H1 (cell line): ENCODE measurements around the gene KMT2E. TPM values are rescaled to one million over a fixed set of nuclear protein-coding genes. Genes with fewer than 3 reads are reported as not detected.
"Not testable (repeated sequence)": the region's sequence is repeated elsewhere in the genome, so short reads cannot be mapped to it uniquely, and the experiment has no call there.

Experiments used
- CTCF ChIA-PET: fragments of 300-600 bp; sonication (Branson Sonifier 250); formaldehyde crosslinking; loops from one replicate; lab custom pipeline; 2021; ENCODE audit not compliant: partially characterized antibody; lab: Charles Lee
- POLR2A ChIA-PET: fragments of 300-600 bp; sonication (Branson Sonifier 250); formaldehyde crosslinking; loops from one replicate; lab custom pipeline; 2021; ENCODE audit warnings: inconsistent platforms; ENCODE audit not compliant: partially characterized antibody; lab: Charles Lee
- DNase-seq, 2 experiments: peaks; one replicate each; pipeline versions ENCODE4 v3.0.0 to v3.0.0-alpha.2; 2010 to 2022; ENCODE audit warnings: low spot score in 2 of 2, low read depth in 1 of 2, mixed read lengths in 1 of 2
- FAIRE-seq: peaks from 2 replicates; lab custom pipeline; 2011; peaks lifted over from hg19 to GRCh38; lab: Jason Lieb, UNC
- H2AFZ ChIP-seq: 2 replicates; pipeline ENCODE4 v1.8.1; 2012; ENCODE audit warnings: low read length, inconsistent platforms
- H2AK5ac ChIP-seq: 2 replicates; pipeline ENCODE4 v1.6.1; 2013; ENCODE audit warnings: low read depth, low read length
- H2BK120ac ChIP-seq: replicated peaks from 2 replicates; pipeline ENCODE3; 2013; ENCODE audit warnings: low read depth, low read length, inconsistent platforms
- H2BK12ac ChIP-seq: 2 replicates; pipeline ENCODE4 v1.6.1; 2013; ENCODE audit warnings: low read depth, low read length
- H2BK15ac ChIP-seq: 2 replicates; pipeline ENCODE4 v1.6.1; 2013; ENCODE audit warnings: low read length
- H2BK20ac ChIP-seq: 2 replicates; pipeline ENCODE4 v1.6.1; 2013; ENCODE audit warnings: low read length
- H2BK5ac ChIP-seq: 2 replicates; pipeline ENCODE4 v1.6.1; 2013; ENCODE audit warnings: low read depth, low read length
- H3K14ac ChIP-seq: 2 replicates; pipeline ENCODE4 v1.6.1; 2013; ENCODE audit warnings: inconsistent platforms; ENCODE audit not compliant: insufficient read length
- H3K18ac ChIP-seq: 2 replicates; pipeline ENCODE4 v1.6.1; 2013; ENCODE audit warnings: low read length; ENCODE audit errors: extremely low read depth
- H3K23ac ChIP-seq: 2 replicates; pipeline ENCODE4 v1.6.1; 2013; ENCODE audit warnings: inconsistent platforms; ENCODE audit not compliant: insufficient read length
- H3K23me2 ChIP-seq: 2 replicates; pipeline ENCODE4 v1.6.1; 2013; ENCODE audit warnings: low read depth, low read length
- H3K27ac ChIP-seq: 2 replicates; pipeline ENCODE4 v1.6.1; 2011; ENCODE audit warnings: low read depth, low read length, inconsistent platforms
- H3K27me3 ChIP-seq, 4 experiments: replicated peaks in 1 of 4; 1 replicate in 1 of 4; 2 replicates in 3 of 4; pipeline versions ENCODE4 v1.6.1 to v1.8.1; 2011 to 2013; ENCODE audit warnings: low read length in 3 of 4, mild to moderate bottlenecking in 3 of 4, inconsistent platforms in 2 of 4, mixed read lengths in 2 of 4, moderate library complexity in 1 of 4; ENCODE audit not compliant: control insufficient read depth in 3 of 4, insufficient read depth in 3 of 4; ENCODE audit errors: extremely low read depth in 1 of 4
- H3K36me3 ChIP-seq, 4 experiments: 2 replicates each; pipeline versions ENCODE4 v1.6.1 to v1.8.1; 2011 to 2013; ENCODE audit warnings: mild to moderate bottlenecking in 4 of 4, low read length in 3 of 4, moderate library complexity in 2 of 4, control low read depth in 1 of 4, inconsistent platforms in 1 of 4; ENCODE audit not compliant: insufficient read depth in 4 of 4, control insufficient read depth in 2 of 4
- H3K4ac ChIP-seq: replicated peaks from 2 replicates; pipeline ENCODE3; 2013; ENCODE audit warnings: low read length, low read depth, mixed read lengths, inconsistent platforms; ENCODE audit not compliant: insufficient read length
- H3K4me1 ChIP-seq, 4 experiments: replicated peaks in 1 of 4; 1 replicate in 1 of 4; 2 replicates in 3 of 4; pipeline versions ENCODE4 v1.6.1 to v1.8.1; 2011 to 2013; ENCODE audit warnings: low read length in 3 of 4, inconsistent platforms in 2 of 4, mixed read lengths in 1 of 4; ENCODE audit not compliant: insufficient read depth in 4 of 4, control insufficient read depth in 3 of 4
- H3K4me2 ChIP-seq, 2 experiments: 2 replicates each; pipeline versions ENCODE4 v1.6.1 to v1.8.1; 2011 to 2013; ENCODE audit warnings: low read depth in 2 of 2, low read length in 2 of 2, control low read depth in 1 of 2, inconsistent platforms in 1 of 2, mild to moderate bottlenecking in 1 of 2; ENCODE audit not compliant: insufficient read depth in 1 of 2
- H3K4me3 ChIP-seq, 4 experiments: fragments of 200-600, 300-600 bp in 1 of 4; sonication (generic), shearing (Covaris generic), sonication (Bioruptor Twin) in 1 of 4; 2 replicates each; pipeline versions ENCODE4 v1.5.1 to v1.8.1; 2011 to 2016; ENCODE audit warnings: low read length in 4 of 4, low read depth in 3 of 4, control low read depth in 2 of 4, inconsistent platforms in 2 of 4, mild to moderate bottlenecking in 2 of 4, mixed read lengths in 1 of 4, moderate library complexity in 1 of 4; ENCODE audit not compliant: insufficient read depth in 2 of 4; ENCODE audit errors: extremely low read depth in 1 of 4
- H3K56ac ChIP-seq: replicated peaks from 2 replicates; pipeline ENCODE3; 2013; ENCODE audit warnings: low read depth, mild to moderate bottlenecking, mixed read lengths, low read length, inconsistent platforms; ENCODE audit not compliant: insufficient read length
- H3K79me1 ChIP-seq: 2 replicates; pipeline ENCODE4 v1.6.1; 2013; ENCODE audit warnings: low read depth, low read length, control low read depth
- H3K79me2 ChIP-seq, 2 experiments: 2 replicates each; pipeline versions ENCODE4 v1.6.1 to v1.8.1; 2012 to 2013; ENCODE audit warnings: low read length in 2 of 2, mild to moderate bottlenecking in 2 of 2, inconsistent platforms in 1 of 2; ENCODE audit not compliant: insufficient read depth in 2 of 2, control insufficient read depth in 1 of 2
- H3K9ac ChIP-seq, 4 experiments: replicated peaks in 1 of 4; 1 replicate in 1 of 4; 2 replicates in 3 of 4; pipeline versions ENCODE4 v1.6.1 to v1.8.1; 2011 to 2013; ENCODE audit warnings: low read depth in 3 of 4, low read length in 3 of 4, control low read depth in 2 of 4, mild to moderate bottlenecking in 2 of 4, moderate library complexity in 2 of 4, inconsistent platforms in 1 of 4; ENCODE audit errors: extremely low read depth in 1 of 4
- H3K9me3 ChIP-seq, 2 experiments: 2 replicates each; pipeline versions ENCODE4 v1.6.1 to v1.8.1; 2012 to 2013; ENCODE audit warnings: mild to moderate bottlenecking in 2 of 2, moderate library complexity in 2 of 2, control low read depth in 1 of 2, inconsistent platforms in 1 of 2, low read depth in 1 of 2, low read length in 1 of 2, mixed read lengths in 1 of 2; ENCODE audit not compliant: insufficient read depth in 2 of 2
- H4K20me1 ChIP-seq, 2 experiments: replicated peaks in 1 of 2; 2 replicates each; pipeline versions ENCODE3 to v1.8.1; 2011 to 2013; ENCODE audit warnings: inconsistent platforms in 2 of 2, low read length in 2 of 2, mild to moderate bottlenecking in 1 of 2; ENCODE audit not compliant: insufficient read depth in 2 of 2, control insufficient read depth in 1 of 2
- H4K5ac ChIP-seq: 2 replicates; pipeline ENCODE4 v1.6.1; 2013; ENCODE audit warnings: low read length, low read depth, mixed read lengths, inconsistent platforms; ENCODE audit not compliant: insufficient read length
- H4K8ac ChIP-seq: 2 replicates; pipeline ENCODE4 v1.8.0; 2013; ENCODE audit warnings: mild to moderate bottlenecking, moderate library complexity, low read length, inconsistent platforms; ENCODE audit not compliant: insufficient read depth; ENCODE audit errors: extremely low read depth
- H4K91ac ChIP-seq: replicated peaks from 2 replicates; pipeline ENCODE3; 2013; ENCODE audit warnings: low read length, mixed read lengths, inconsistent platforms; ENCODE audit not compliant: insufficient read length
- WGBS, 2 experiments: shearing (Covaris generic) in 1 of 2; methylation state at CpG; one replicate each; pipeline versions ENCODE4 v1.1.6 to v1.1.7; 2013 to 2015; ENCODE audit warnings: low lambda C conversion rate in 2 of 2, mixed read lengths in 2 of 2, inconsistent platforms in 1 of 2, low coverage in 1 of 2, missing lambda C conversion rate in 1 of 2; ENCODE audit not compliant: insufficient replicate concordance in 2 of 2, insufficient coverage in 1 of 2, insufficient read length in 1 of 2; ENCODE audit errors: extremely low coverage in 1 of 2, missing lambda C conversion rate in 1 of 2; 5-methylcytosine and 5-hydroxymethylcytosine counted together
- polyA plus RNA-seq, 7 experiments: library from polyadenylated mRNA; depleted of rRNA in 3 of 7; stranded (reverse) in 5 of 7; unstranded in 2 of 7; fragments of >200 nt in 5 of 7; fragments of 200-250 nt in 2 of 7; gene quantifications; 1 replicate in 5 of 7; 2 replicates in 1 of 7; 4 replicates in 1 of 7; pipeline versions ENCODE4 v1.2.1 to v1.2.3, GENCODE V29; 2011 to 2013; ENCODE audit warnings: missing spikeins in 2 of 7, mixed read lengths in 2 of 7
- total RNA-seq: library from RNA; stranded (reverse); fragmentation: NEBNext Ultra II Directional; extraction: Animal tissue kit (Norgen Biotek cat#: 25700); gene quantifications from 2 replicates; pipeline ENCODE4 v1.2.1, GENCODE V29; 2021

Gene KMT2E
- total and polyA plus RNA-seq, 2 of the 8 experiments (the other 6 are each of a cell fraction or from before 2014, with no cell fraction given), result 10.9 to 45.0 TPM

DNA sequence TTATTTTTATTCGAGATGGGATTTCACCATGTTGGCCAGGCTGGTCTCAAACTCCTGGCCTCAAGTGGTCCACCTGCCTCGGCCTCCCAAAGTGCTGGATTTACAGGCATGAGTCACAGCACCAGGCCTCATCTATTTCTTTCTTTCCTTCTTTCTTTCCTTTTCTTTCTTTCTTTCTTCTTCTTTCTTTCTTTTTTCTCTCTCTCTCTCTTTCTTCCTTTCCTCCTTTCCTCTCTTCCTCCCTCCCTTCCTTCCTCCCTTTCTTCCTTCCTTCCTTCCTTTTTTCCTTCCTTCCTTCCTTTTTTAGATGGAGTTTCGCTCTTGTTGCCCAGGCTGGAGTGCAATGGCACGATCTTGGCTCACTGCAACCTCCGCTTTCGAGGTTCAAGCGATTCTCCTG is 36.9 kb downstream of the KMT2E start:
- H2AFZ ChIP-seq, H2BK15ac ChIP-seq, DNase-seq, CTCF ChIA-PET, H3K9me3 ChIP-seq, H3K4me1 ChIP-seq, H4K5ac ChIP-seq, H4K8ac ChIP-seq, H3K23ac ChIP-seq, H3K56ac ChIP-seq, H3K4ac ChIP-seq, H3K23me2 ChIP-seq, H2AK5ac ChIP-seq, H2BK5ac ChIP-seq, H3K4me3 ChIP-seq, H3K27me3 ChIP-seq, FAIRE-seq, H3K9ac ChIP-seq, H3K14ac ChIP-seq, H3K18ac ChIP-seq, H4K91ac ChIP-seq, H3K79me1 ChIP-seq, H3K27ac ChIP-seq, H3K4me2 ChIP-seq, H2BK120ac ChIP-seq, H2BK20ac ChIP-seq, H2BK12ac ChIP-seq: not testable (repeated sequence)
- POLR2A ChIA-PET, result interaction anchor here (1.4 kb wide), 1 partner anchor 72 kb away, joined by 3 read pairs; no protein-coding TSS in a partner anchor
- 87% methylated on average over 7 of the region's 7 CpGs; no CpG with 5 or more reads in 1 of the 2 experiments for WGBS, 2 experiments
- H3K36me3 ChIP-seq, result peaks cover 0 to 33% (median 12%) of the 10 kb centered on the region in 4 experiments; a peak in 6 of 8 replicates
- H4K20me1 ChIP-seq, result peaks cover 3 to 11% of the 10 kb centered on the region in 2 experiments
- H3K79me2 ChIP-seq, result peaks cover 0 to 44% of the 10 kb centered on the region in 2 experiments; a peak in 3 of 4 replicates
